NB4 (cell line): ENCODE data around the gene MRPL16.

Experiments used
- CTCF ChIP-seq: IDR thresholded peaks from one replicate; pipeline ENCODE4 v1.5.1; 2012; ENCODE audit warnings: low read depth, low read length
- MAX ChIP-seq: IDR thresholded peaks from 2 replicates; pipeline ENCODE4 v1.6.1; 2011; ENCODE audit warnings: low read depth, low read length
- MYC ChIP-seq: IDR thresholded peaks from 2 replicates; pipeline ENCODE4 v1.6.1; 2011; ENCODE audit warnings: low read depth, low read length
- POLR2A ChIP-seq: IDR thresholded peaks from 2 replicates; pipeline ENCODE4 v1.6.1; 2011; ENCODE audit warnings: mild to moderate bottlenecking; ENCODE audit not compliant: insufficient read length; ENCODE audit errors: extremely low read depth

- TF ChIP-seq POLR2A, result no peak
- no peak for TF ChIP-seq CTCF
- TF ChIP-seq MAX, result no peak
- TF ChIP-seq MYC, result no peak
Measured at GRCh38 chr11:59842316-59842715, 31.7 kb upstream of the MRPL16 start.
